Measurements from ENCODE around the gene MINK1.

The MINK1 gene

GRCh38 chr17:4839221-4839620, 6.1 kb downstream of the MINK1 start:
- Histone ChIP-seq H3K9ac (ENCODE audit: low read length) (no peak overlapping the region), H3K36me3 (ENCODE audit: control insufficient read depth, low read depth, low read length) (no peaks in the 10 kb centered on the region), H3K4me3 (ENCODE audit: low read length) (no peak overlapping the region), H3K27ac (ENCODE audit: low read length) (no peak overlapping the region), H3K4me1 (ENCODE audit: control insufficient read depth, low read depth, low read length) (no peaks in the 10 kb centered on the region), H3K27me3 (ENCODE audit: control insufficient read depth, insufficient read depth, low read length) (no peaks in the 10 kb centered on the region), H3K9me3 (ENCODE audit: control insufficient read depth, low read depth, low read length) (no peaks in the 10 kb centered on the region)

GRCh38 chr17:4839965-4840892, 7.1 kb downstream of the MINK1 start:
- no peak overlapping the region for H3K27ac ChIP-seq (ENCODE audit: low read length)
- no peaks in the 10 kb centered on the region for H3K9me3 ChIP-seq (ENCODE audit: control insufficient read depth, low read depth, low read length)
- no peaks in the 10 kb centered on the region for H3K4me1 ChIP-seq (ENCODE audit: control insufficient read depth, low read depth, low read length)
- no peaks in the 10 kb centered on the region for H3K36me3 ChIP-seq (ENCODE audit: control insufficient read depth, low read depth, low read length)
- no peaks in the 10 kb centered on the region for H3K27me3 ChIP-seq (ENCODE audit: control insufficient read depth, insufficient read depth, low read length)
- no peak overlapping the region for H3K9ac ChIP-seq (ENCODE audit: low read length)
- no peak overlapping the region for H3K4me3 ChIP-seq (ENCODE audit: low read length)

- Histone ChIP-seq H3K36me3 (ENCODE audit: control insufficient read depth, low read depth, low read length) (no peaks in the 10 kb centered on the region), H3K4me3 (ENCODE audit: low read length) (no peak overlapping the region), H3K27ac (ENCODE audit: low read length) (no peak overlapping the region), H3K4me1 (ENCODE audit: control insufficient read depth, low read depth, low read length) (no peaks in the 10 kb centered on the region), H3K27me3 (ENCODE audit: control insufficient read depth, insufficient read depth, low read length) (no peaks in the 10 kb centered on the region), H3K9me3 (ENCODE audit: control insufficient read depth, low read depth, low read length) (no peaks in the 10 kb centered on the region), H3K9ac (ENCODE audit: low read length) (no peak overlapping the region)
Measured at GRCh38 chr17:4840893-4841242, 7.7 kb downstream of the MINK1 start.

GRCh38 chr17:4842376-4842775, 9.2 kb downstream of the MINK1 start:
- Histone ChIP-seq H3K9ac (ENCODE audit: low read length) (no peak overlapping the region), H3K9me3 (ENCODE audit: control insufficient read depth, low read depth, low read length) (no peaks in the 10 kb centered on the region), H3K27me3 (ENCODE audit: control insufficient read depth, insufficient read depth, low read length) (no peaks in the 10 kb centered on the region), H3K4me3 (ENCODE audit: low read length) (no peak overlapping the region), H3K4me1 (ENCODE audit: control insufficient read depth, low read depth, low read length) (no peaks in the 10 kb centered on the region), H3K27ac (ENCODE audit: low read length) (no peak overlapping the region), H3K36me3 (ENCODE audit: control insufficient read depth, low read depth, low read length) (no peaks in the 10 kb centered on the region)

GRCh38 chr17:4843321-4844000, 10.3 kb downstream of the MINK1 start:
- H3K4me1 ChIP-seq (ENCODE audit: control insufficient read depth, low read depth, low read length) = no peaks in the 10 kb centered on the region
- no peaks in the 10 kb centered on the region for H3K9me3 ChIP-seq (ENCODE audit: control insufficient read depth, low read depth, low read length)
- no peak overlapping the region for H3K9ac ChIP-seq (ENCODE audit: low read length)
- no peaks in the 10 kb centered on the region for H3K27me3 ChIP-seq (ENCODE audit: control insufficient read depth, insufficient read depth, low read length)
- no peak overlapping the region for H3K27ac ChIP-seq (ENCODE audit: low read length)
- H3K36me3 ChIP-seq (ENCODE audit: control insufficient read depth, low read depth, low read length) = no peaks in the 10 kb centered on the region
- no peak overlapping the region for H3K4me3 ChIP-seq (ENCODE audit: low read length)

GRCh38 chr17:4845118-4845517, 12.0 kb downstream of the MINK1 start:
- Histone ChIP-seq H3K4me3 (ENCODE audit: low read length) (no peak overlapping the region), H3K4me1 (ENCODE audit: control insufficient read depth, low read depth, low read length) (peaks cover 9% of the 10 kb centered on the region), H3K27me3 (ENCODE audit: control insufficient read depth, insufficient read depth, low read length) (no peaks in the 10 kb centered on the region), H3K36me3 (ENCODE audit: control insufficient read depth, low read depth, low read length) (no peaks in the 10 kb centered on the region), H3K9ac (ENCODE audit: low read length) (no peak overlapping the region), H3K9me3 (ENCODE audit: control insufficient read depth, low read depth, low read length) (no peaks in the 10 kb centered on the region), H3K27ac (ENCODE audit: low read length) (no peak overlapping the region)

GRCh38 chr17:4846635-4847390, 13.7 kb downstream of the MINK1 start:
- Histone ChIP-seq H3K27me3 (ENCODE audit: control insufficient read depth, insufficient read depth, low read length) (no peaks in the 10 kb centered on the region), H3K36me3 (ENCODE audit: control insufficient read depth, low read depth, low read length) (no peaks in the 10 kb centered on the region), H3K4me1 (ENCODE audit: control insufficient read depth, low read depth, low read length) (peaks cover 9% of the 10 kb centered on the region), H3K27ac (ENCODE audit: low read length) (no peak overlapping the region), H3K9me3 (ENCODE audit: control insufficient read depth, low read depth, low read length) (no peaks in the 10 kb centered on the region), H3K9ac (ENCODE audit: low read length) (no peak overlapping the region), H3K4me3 (ENCODE audit: low read length) (no peak overlapping the region)

GRCh38 chr17:4849011-4849536, 15.9 kb downstream of the MINK1 start:
- H3K27ac ChIP-seq (ENCODE audit: low read length) = no peak overlapping the region
- peaks cover 17% of the 10 kb centered on the region for H3K4me1 ChIP-seq (ENCODE audit: control insufficient read depth, low read depth, low read length)
- H3K9ac ChIP-seq (ENCODE audit: low read length) = no peak overlapping the region
- H3K27me3 ChIP-seq (ENCODE audit: control insufficient read depth, insufficient read depth, low read length) = no peaks in the 10 kb centered on the region
- H3K9me3 ChIP-seq (ENCODE audit: control insufficient read depth, low read depth, low read length) = no peaks in the 10 kb centered on the region
- H3K36me3 ChIP-seq (ENCODE audit: control insufficient read depth, low read depth, low read length) = no peaks in the 10 kb centered on the region
- no peak overlapping the region for H3K4me3 ChIP-seq (ENCODE audit: low read length)

- Histone ChIP-seq H3K4me1 (ENCODE audit: control insufficient read depth, low read depth, low read length) (peaks cover 21% of the 10 kb centered on the region), H3K27me3 (ENCODE audit: control insufficient read depth, insufficient read depth, low read length) (no peaks in the 10 kb centered on the region), H3K27ac (ENCODE audit: low read length) (no peak overlapping the region), H3K9me3 (ENCODE audit: control insufficient read depth, low read depth, low read length) (no peaks in the 10 kb centered on the region), H3K4me3 (ENCODE audit: low read length) (no peak overlapping the region), H3K36me3 (ENCODE audit: control insufficient read depth, low read depth, low read length) (no peaks in the 10 kb centered on the region), H3K9ac (ENCODE audit: low read length) (no peak overlapping the region)
Measured at GRCh38 chr17:4850246-4850645, 17.1 kb downstream of the MINK1 start.

GRCh38 chr17:4851084-4851483, 17.9 kb downstream of the MINK1 start:
- Histone ChIP-seq H3K9ac (ENCODE audit: low read length) (no peak overlapping the region), H3K9me3 (ENCODE audit: control insufficient read depth, low read depth, low read length) (no peaks in the 10 kb centered on the region), H3K36me3 (ENCODE audit: control insufficient read depth, low read depth, low read length) (no peaks in the 10 kb centered on the region), H3K27ac (ENCODE audit: low read length) (no peak overlapping the region), H3K4me3 (ENCODE audit: low read length) (no peak overlapping the region), H3K27me3 (ENCODE audit: control insufficient read depth, insufficient read depth, low read length) (no peaks in the 10 kb centered on the region), H3K4me1 (ENCODE audit: control insufficient read depth, low read depth, low read length) (peaks cover 21% of the 10 kb centered on the region)

GRCh38 chr17:4852567-4853207, 19.5 kb downstream of the MINK1 start:
- no peaks in the 10 kb centered on the region for H3K27me3 ChIP-seq (ENCODE audit: control insufficient read depth, insufficient read depth, low read length)
- no peaks in the 10 kb centered on the region for H3K9me3 ChIP-seq (ENCODE audit: control insufficient read depth, low read depth, low read length)
- H3K36me3 ChIP-seq (ENCODE audit: control insufficient read depth, low read depth, low read length) = no peaks in the 10 kb centered on the region
- no peak overlapping the region for H3K4me3 ChIP-seq (ENCODE audit: low read length)
- H3K4me1 ChIP-seq (ENCODE audit: control insufficient read depth, low read depth, low read length) = peaks cover 24% of the 10 kb centered on the region
- H3K27ac ChIP-seq (ENCODE audit: low read length) = no peak overlapping the region
- H3K9ac ChIP-seq (ENCODE audit: low read length) = no peak overlapping the region

Data from iPS-18a (cell line).